ENCODE measurements around the gene DCPS.
"Not testable (repeated sequence)": the region's sequence is repeated elsewhere in the genome, so short reads cannot be mapped to it uniquely, and the experiment has no call there.

DCPS gene

GRCh38 chr11:126370016-126370415 is 66.2 kb downstream of the DCPS start:
- no peak overlapping the region for H3K9ac ChIP-seq (ENCODE audit: insufficient read length)
- H3K36me3 ChIP-seq (ENCODE audit: insufficient read depth, low read length): no peaks in the 10 kb centered on the region
- no peaks in the 10 kb centered on the region for H3K9me3 ChIP-seq (ENCODE audit: low read depth, low read length)
- peak; percentile 76 for DNase-seq (ENCODE audit: low read depth, low spot score)
- peak overlapping the region; percentile 78 for H3K27ac ChIP-seq
- H3K4me3 ChIP-seq: peak overlapping the region; percentile 43; the same call in 1 of the 2 replicates
- TF ChIP-seq EZH2 (IDR thresholded peaks at IDR 0.05) (no peak), FOXP2 (optimal IDR thresholded peaks at IDR 0.05; ENCODE audit: control extremely low read depth, extremely low read length, insufficient read depth) (no peak), POLR2AphosphoS5 (IDR thresholded peaks at IDR 0.05; ENCODE audit: borderline replicate concordance, low read depth, low read length) (no peak)

- no peak overlapping the region for H3K9ac ChIP-seq (ENCODE audit: insufficient read length)
- no peak overlapping the region for H3K27ac ChIP-seq
- H3K36me3 ChIP-seq (ENCODE audit: insufficient read depth, low read length): no peaks in the 10 kb centered on the region
- H3K4me3 ChIP-seq: no peak overlapping the region
- no peak for TF ChIP-seq FOXP2 (optimal IDR thresholded peaks at IDR 0.05; ENCODE audit: control extremely low read depth, extremely low read length, insufficient read depth)
- H3K9me3 ChIP-seq (ENCODE audit: low read depth, low read length): no peaks in the 10 kb centered on the region
- DNase-seq (ENCODE audit: low read depth, low spot score): no peak
Measured at GRCh38 chr11:126371595-126371994, 67.7 kb downstream of the DCPS start.

- H3K36me3 ChIP-seq (ENCODE audit: insufficient read depth, low read length); H3K4me3 ChIP-seq; H3K9ac ChIP-seq (ENCODE audit: insufficient read length); H3K9me3 ChIP-seq (ENCODE audit: low read depth, low read length); DNase-seq (ENCODE audit: low read depth, low spot score); H3K27ac ChIP-seq: not testable (repeated sequence)
Measured at GRCh38 chr11:126373389-126374066, 69.7 kb downstream of the DCPS start.

GRCh38 chr11:126374562-126375300 is 70.9 kb downstream of the DCPS start:
- H3K27ac ChIP-seq; H3K9ac ChIP-seq (ENCODE audit: insufficient read length); H3K9me3 ChIP-seq (ENCODE audit: low read depth, low read length); H3K4me3 ChIP-seq; DNase-seq (ENCODE audit: low read depth, low spot score); H3K36me3 ChIP-seq (ENCODE audit: insufficient read depth, low read length): not testable (repeated sequence)

- TF ChIP-seq EZH2 (IDR thresholded peaks at IDR 0.05) (no peak), POLR2AphosphoS5 (IDR thresholded peaks at IDR 0.05; ENCODE audit: borderline replicate concordance, low read depth, low read length) (no peak), FOXP2 (optimal IDR thresholded peaks at IDR 0.05; ENCODE audit: control extremely low read depth, extremely low read length, insufficient read depth) (no peak)
- peak overlapping the region; percentile 49; the same call in 1 of the 2 replicates for H3K27ac ChIP-seq
- no peak overlapping the region for H3K4me3 ChIP-seq
- DNase-seq (ENCODE audit: low read depth, low spot score): no peak
- H3K9me3 ChIP-seq (ENCODE audit: low read depth, low read length): no peaks in the 10 kb centered on the region
- H3K36me3 ChIP-seq (ENCODE audit: insufficient read depth, low read length): no peaks in the 10 kb centered on the region
- no peak overlapping the region for H3K9ac ChIP-seq (ENCODE audit: insufficient read length)
Measured at GRCh38 chr11:126375726-126376125, 71.9 kb downstream of the DCPS start.

GRCh38 chr11:126378763-126379162 is 74.9 kb downstream of the DCPS start:
- no peak for DNase-seq (ENCODE audit: low read depth, low spot score)
- H3K36me3 ChIP-seq (ENCODE audit: insufficient read depth, low read length): no peaks in the 10 kb centered on the region
- H3K9ac ChIP-seq (ENCODE audit: insufficient read length): no peak overlapping the region
- H3K9me3 ChIP-seq (ENCODE audit: low read depth, low read length): no peaks in the 10 kb centered on the region
- no peak for TF ChIP-seq FOXP2 (optimal IDR thresholded peaks at IDR 0.05; ENCODE audit: control extremely low read depth, extremely low read length, insufficient read depth)
- TF ChIP-seq POLR2AphosphoS5 (IDR thresholded peaks at IDR 0.05; ENCODE audit: borderline replicate concordance, low read depth, low read length): no peak
- no peak for TF ChIP-seq EZH2 (IDR thresholded peaks at IDR 0.05)
- H3K4me3 ChIP-seq: no peak overlapping the region
- no peak overlapping the region for H3K27ac ChIP-seq

- no peak overlapping the region for H3K9ac ChIP-seq (ENCODE audit: insufficient read length)
- DNase-seq (ENCODE audit: low read depth, low spot score): no peak
- no peaks in the 10 kb centered on the region for H3K9me3 ChIP-seq (ENCODE audit: low read depth, low read length)
- TF ChIP-seq EZH2 (IDR thresholded peaks at IDR 0.05) (no peak), FOXP2 (optimal IDR thresholded peaks at IDR 0.05; ENCODE audit: control extremely low read depth, extremely low read length, insufficient read depth) (no peak), POLR2AphosphoS5 (IDR thresholded peaks at IDR 0.05; ENCODE audit: borderline replicate concordance, low read depth, low read length) (no peak)
- H3K27ac ChIP-seq: no peak overlapping the region
- H3K36me3 ChIP-seq (ENCODE audit: insufficient read depth, low read length): no peaks in the 10 kb centered on the region
- H3K4me3 ChIP-seq: no peak overlapping the region
Measured at GRCh38 chr11:126380909-126381308, 77.0 kb downstream of the DCPS start.

GRCh38 chr11:126381960-126382359 is 78.1 kb downstream of the DCPS start:
- not testable (repeated sequence) for H3K4me3 ChIP-seq; H3K9me3 ChIP-seq (ENCODE audit: low read depth, low read length); H3K27ac ChIP-seq; H3K9ac ChIP-seq (ENCODE audit: insufficient read length); H3K36me3 ChIP-seq (ENCODE audit: insufficient read depth, low read length); DNase-seq (ENCODE audit: low read depth, low spot score)

- H3K9ac ChIP-seq (ENCODE audit: insufficient read length); DNase-seq (ENCODE audit: low read depth, low spot score); H3K27ac ChIP-seq; H3K36me3 ChIP-seq (ENCODE audit: insufficient read depth, low read length); H3K9me3 ChIP-seq (ENCODE audit: low read depth, low read length); H3K4me3 ChIP-seq: not testable (repeated sequence)
Measured at GRCh38 chr11:126382641-126383040, 78.8 kb downstream of the DCPS start.
